GM21737 (cell line): ENCODE data around the gene MSRB1.
A peak's percentile ranks its signal among the peaks of the same experiment; 100 is the strongest.

Experiments used
- ATAC-seq: cut with Tn5 transposase; IDR thresholded peaks from one replicate; pipeline ENCODE4 v1.9.1; 2021; ENCODE audit warnings: mild to moderate bottlenecking, moderate library complexity; ENCODE audit not compliant: unreplicated experiment

MSRB1 gene

GRCh38 chr16:1979271-1980029 lies 36.5 kb upstream of the MSRB1 start:
- no peak for ATAC-seq

GRCh38 chr16:1978476-1979120 lies 35.6 kb upstream of the MSRB1 start:
- ATAC-seq: no peak

GRCh38 chr16:1977875-1978268 lies 34.9 kb upstream of the MSRB1 start:
- no peak for ATAC-seq

GRCh38 chr16:1976951-1977874 lies 34.2 kb upstream of the MSRB1 start:
- ATAC-seq: no peak

- ATAC-seq: no peak
Measured at GRCh38 chr16:1976216-1976520, 33.2 kb upstream of the MSRB1 start.

GRCh38 chr16:1975432-1976215 lies 32.6 kb upstream of the MSRB1 start:
- ATAC-seq: no peak

GRCh38 chr16:1974157-1975070 lies 31.4 kb upstream of the MSRB1 start:
- no peak for ATAC-seq

GRCh38 chr16:1973461-1974156 lies 30.6 kb upstream of the MSRB1 start:
- ATAC-seq: no peak

GRCh38 chr16:1972490-1972877 lies 29.5 kb upstream of the MSRB1 start:
- no peak for ATAC-seq

GRCh38 chr16:1971796-1972489 lies 28.9 kb upstream of the MSRB1 start, which contains the start of gene TBL3:
TBL3 (plus strand) TSS chr16:1972053; CDS start chr16:1972165, 112 bp downstream.
- ATAC-seq: peak; percentile 68

GRCh38 chr16:1968146-1968953 lies 25.4 kb upstream of the MSRB1 start:
- ATAC-seq: no peak

GRCh38 chr16:1966460-1966859 lies 23.5 kb upstream of the MSRB1 start, which contains the start of gene RNF151:
RNF151 (plus strand) TSS chr16:1966856; CDS start chr16:1966882, 26 bp downstream.
- no peak for ATAC-seq

GRCh38 chr16:1965396-1966001 lies 22.5 kb upstream of the MSRB1 start:
- no peak for ATAC-seq

- ATAC-seq: peak; percentile 77
Measured at GRCh38 chr16:1964506-1965395, 21.8 kb upstream of the MSRB1 start, which contains the start of gene RPS2. RPS2 (minus strand) TSS chr16:1964826; CDS start chr16:1964625, 201 bp downstream.

GRCh38 chr16:1963806-1964505 lies 21.0 kb upstream of the MSRB1 start:
- ATAC-seq: peak; percentile 1
